H1 (cell line): ENCODE results near the gene AFAP1L1. TPM values are rescaled to one million over a fixed set of nuclear protein-coding genes. Genes with fewer than 3 reads are reported as not detected.

Experiments used
- ASH2L ChIP-seq: fragments of 200-600, 300-600 bp; sonication (generic); IDR thresholded peaks from one replicate; pipeline ENCODE4 v1.7.1; 2017; ENCODE audit warnings: low read length
- BACH1 ChIP-seq: IDR thresholded peaks from 2 replicates; pipeline ENCODE4 v1.6.1; 2012; ENCODE audit warnings: low read length, improper control_type of control experiment
- CBX8 ChIP-seq: fragments of 300-800, 300-1000 bp; sonication (generic); IDR thresholded peaks from 2 replicates; pipeline ENCODE4 v1.7.1; 2016; ENCODE audit warnings: low read depth, low read length, borderline replicate concordance
- CHD1 ChIP-seq: IDR thresholded peaks from 2 replicates; pipeline ENCODE4 v1.6.1; 2012; ENCODE audit warnings: low read depth, low read length, improper control_type of control experiment
- CTCF ChIP-seq, 3 experiments: IDR thresholded peaks; 1 replicate in 2 of 3; 2 replicates in 1 of 3; pipeline versions ENCODE4 v1.5.1 to v1.6.1; 2011; ENCODE audit warnings: low read length in 3 of 3, mild to moderate bottlenecking in 3 of 3, inconsistent platforms in 2 of 3, low read depth in 1 of 3, moderate library complexity in 1 of 3; ENCODE audit not compliant: insufficient read depth in 1 of 3; ENCODE audit errors: control extremely low read depth in 1 of 3
- EP300 ChIP-seq, 2 experiments: IDR thresholded peaks; 1 replicate in 1 of 2; 2 replicates in 1 of 2; pipeline ENCODE4 v1.6.1; 2011 to 2012; ENCODE audit warnings: low read depth in 2 of 2, low read length in 2 of 2, mild to moderate bottlenecking in 2 of 2, borderline replicate concordance in 1 of 2, inconsistent platforms in 1 of 2, moderate library complexity in 1 of 2
- GABPA ChIP-seq: IDR thresholded peaks from 2 replicates; pipeline ENCODE4 v1.6.1; 2011; ENCODE audit warnings: mild to moderate bottlenecking, low read length, moderate library complexity, borderline replicate concordance; ENCODE audit not compliant: insufficient read depth
- GTF2F1 ChIP-seq: IDR thresholded peaks from 2 replicates; pipeline ENCODE4 v1.6.1; 2012; ENCODE audit warnings: low read depth, low read length, improper control_type of control experiment, borderline replicate concordance
- KDM1A ChIP-seq: fragments of 200-600, 300-600 bp; sonication (generic); IDR thresholded peaks from 2 replicates; pipeline ENCODE4 v1.7.1; 2016; ENCODE audit warnings: mild to moderate bottlenecking, low read length, borderline replicate concordance
- MAX ChIP-seq: IDR thresholded peaks from 2 replicates; pipeline ENCODE4 v1.6.1; 2012; ENCODE audit warnings: inconsistent platforms
- PHF8 ChIP-seq: fragments of 200-600 bp; sonication (generic); conservative IDR thresholded peaks from 2 replicates; pipeline ENCODE4 v1.7.1; 2012; ENCODE audit warnings: low read depth, mild to moderate bottlenecking, inconsistent platforms, low read length, moderate library complexity
- POLR2A ChIP-seq, 2 experiments: IDR thresholded peaks; 1 replicate in 1 of 2; 2 replicates in 1 of 2; pipeline ENCODE4 v1.6.1; 2011; ENCODE audit warnings: low read depth in 2 of 2, low read length in 2 of 2, mild to moderate bottlenecking in 2 of 2; ENCODE audit errors: control extremely low read depth in 1 of 2
- POLR2AphosphoS5 ChIP-seq: IDR thresholded peaks from 2 replicates; pipeline ENCODE4 v1.6.1; 2011; ENCODE audit warnings: low read depth, low read length
- POU5F1 ChIP-seq: IDR thresholded peaks from 2 replicates; pipeline ENCODE4 v1.6.1; 2011; ENCODE audit warnings: low read depth, mild to moderate bottlenecking, low read length, moderate library complexity
- SAP30 ChIP-seq: fragments of 300-600 bp; sonication (generic); IDR thresholded peaks from 2 replicates; pipeline ENCODE4 v1.7.1; 2012; ENCODE audit warnings: low read length, moderate library complexity, mild to moderate bottlenecking, inconsistent platforms; ENCODE audit not compliant: insufficient read depth, insufficient replicate concordance
- SP2 ChIP-seq: IDR thresholded peaks from 2 replicates; pipeline ENCODE4 v1.6.1; 2012; ENCODE audit warnings: mild to moderate bottlenecking, low read length, inconsistent platforms
- SP4 ChIP-seq: IDR thresholded peaks from 2 replicates; pipeline ENCODE4 v1.6.1; 2012; ENCODE audit warnings: low read length, inconsistent platforms
- TAF1 ChIP-seq: IDR thresholded peaks from 2 replicates; pipeline ENCODE4 v1.6.1; 2011; ENCODE audit warnings: mild to moderate bottlenecking, low read depth, low read length
- TAF7 ChIP-seq: optimal IDR thresholded peaks from 2 replicates; pipeline ENCODE3; 2011; ENCODE audit warnings: low read depth, mild to moderate bottlenecking, inconsistent platforms, low read length, moderate library complexity, borderline replicate concordance
- TCF12 ChIP-seq: IDR thresholded peaks from 2 replicates; pipeline ENCODE4 v1.6.1; 2011; ENCODE audit warnings: low read depth, mild to moderate bottlenecking, low read length
- polyA plus RNA-seq, 7 experiments: library from polyadenylated mRNA; depleted of rRNA in 3 of 7; stranded (reverse) in 5 of 7; unstranded in 2 of 7; fragments of >200 nt in 5 of 7; fragments of 200-250 nt in 2 of 7; gene quantifications; 1 replicate in 5 of 7; 2 replicates in 1 of 7; 4 replicates in 1 of 7; pipeline versions ENCODE4 v1.2.1 to v1.2.3, GENCODE V29; 2011 to 2013; ENCODE audit warnings: missing spikeins in 2 of 7, mixed read lengths in 2 of 7
- total RNA-seq: library from RNA; stranded (reverse); fragmentation: NEBNext Ultra II Directional; extraction: Animal tissue kit (Norgen Biotek cat#: 25700); gene quantifications from 2 replicates; pipeline ENCODE4 v1.2.1, GENCODE V29; 2021

Gene AFAP1L1
- total and polyA plus RNA-seq, 2 of the 8 experiments (the other 6 are each of a cell fraction or from before 2014, with no cell fraction given) = 0.79 to 4.7 TPM

GRCh38 chr5:149345147-149345891 lies 73.7 kb downstream of the AFAP1L1 start, which contains the start of gene GRPEL2 (continued):
- TF ChIP-seq GTF2F1 (peak; percentile 58), POU5F1 (no peak), CHD1 (peak; percentile 45; the same call in 1 of the 2 replicates), SP4 (no peak), MAX (peak; percentile 83; the same call in 1 of the 2 replicates), TAF7 (peak; percentile 54), SAP30 (peak; percentile 68), CTCF (IDR thresholded peaks at IDR 0.05; ENCODE audit: control extremely low read depth in 1 of 3, insufficient read depth in 1 of 3, low read depth in 1 of 3, low read length in 3 of 3) (no peak), POLR2A (IDR thresholded peaks at IDR 0.05; ENCODE audit: control extremely low read depth in 1 of 2, low read depth in 2 of 2, low read length in 2 of 2) (peak; percentile 86 to 88), TAF1 (peak; percentile 90), PHF8 (peak; percentile 89), BACH1 (no peak), GABPA (peak; percentile 99), TCF12 (no peak), ASH2L (peak; percentile 83), POLR2AphosphoS5 (peak; percentile 85), SP2 (no peak), EP300 (IDR thresholded peaks at IDR 0.05; ENCODE audit: borderline replicate concordance in 1 of 2, low read depth in 2 of 2, low read length in 2 of 2) (peak in 1 of 2 experiments; percentile 5; a peak in 1 of 3 replicates), CBX8 (no peak), KDM1A (peak; percentile 98)
